GM10266 (cell line): ENCODE results near the gene SMIM23.

ENCODE experiments used
- DNase-seq: peaks from one replicate; pipeline ENCODE4 v3.0.0; 2012; ENCODE audit errors: extremely low spot score
- CTCF ChIP-seq: IDR thresholded peaks from 2 replicates; pipeline ENCODE4 v1.5.1; 2012; ENCODE audit warnings: mild to moderate bottlenecking, low read depth; ENCODE audit not compliant: control insufficient read depth, insufficient read depth; ENCODE audit errors: missing control alignments

The SMIM23 gene

GRCh38 chr5:171785517-171785916 is at the start of gene SMIM23:
SMIM23 (plus strand) TSS chr5:171785817; CDS start chr5:171785872, 55 bp downstream.
- no peak for TF ChIP-seq CTCF

DNA sequence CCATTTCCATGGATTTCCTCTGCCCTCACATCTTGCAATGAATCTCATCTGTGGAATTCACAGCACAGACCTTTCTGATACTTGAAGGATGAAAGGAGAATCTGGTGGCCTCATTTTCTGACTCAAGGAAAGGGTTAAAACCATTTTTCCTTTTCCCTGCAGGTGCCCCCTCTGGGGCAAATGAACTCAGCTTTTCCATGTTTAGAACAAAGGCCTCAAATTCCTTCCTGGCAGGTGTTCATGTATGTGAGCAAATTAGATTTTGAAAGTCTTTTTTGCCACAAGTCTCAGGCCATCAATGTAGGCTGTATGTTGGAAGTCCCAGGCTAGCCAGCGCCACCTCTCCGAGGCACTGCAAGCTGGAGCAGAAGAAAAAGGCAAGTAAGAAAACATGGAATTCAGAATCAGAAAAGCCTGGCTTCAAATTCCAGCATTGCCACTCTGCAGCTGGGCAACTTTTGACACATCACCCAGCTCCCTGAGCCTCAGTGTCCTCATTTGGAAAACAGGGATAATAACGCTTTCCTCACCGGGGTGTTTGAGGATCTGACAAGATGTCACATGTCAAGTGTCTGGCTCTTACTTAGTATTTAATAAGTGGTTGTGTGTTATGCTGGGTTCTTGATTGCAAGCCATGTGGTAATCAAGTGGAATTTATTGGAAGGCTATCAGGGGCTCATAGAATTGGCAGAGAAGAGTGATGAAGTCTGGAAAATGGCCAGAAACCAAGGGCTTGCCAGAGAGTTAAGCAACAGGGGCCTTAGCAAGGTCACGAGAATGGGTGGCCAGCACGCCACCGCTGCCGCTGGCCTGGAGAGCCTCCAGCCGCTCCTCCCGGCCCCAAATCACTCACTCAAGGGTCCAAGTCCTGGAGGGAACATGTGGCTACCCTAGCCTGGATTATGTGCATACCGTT is 48.4 kb upstream of the SMIM23 start:
- no peak for TF ChIP-seq CTCF
- no peak for DNase-seq

More at GRCh38 chr5:171785517-171785916, at the start of gene SMIM23:
- no peak for DNase-seq

DNA sequence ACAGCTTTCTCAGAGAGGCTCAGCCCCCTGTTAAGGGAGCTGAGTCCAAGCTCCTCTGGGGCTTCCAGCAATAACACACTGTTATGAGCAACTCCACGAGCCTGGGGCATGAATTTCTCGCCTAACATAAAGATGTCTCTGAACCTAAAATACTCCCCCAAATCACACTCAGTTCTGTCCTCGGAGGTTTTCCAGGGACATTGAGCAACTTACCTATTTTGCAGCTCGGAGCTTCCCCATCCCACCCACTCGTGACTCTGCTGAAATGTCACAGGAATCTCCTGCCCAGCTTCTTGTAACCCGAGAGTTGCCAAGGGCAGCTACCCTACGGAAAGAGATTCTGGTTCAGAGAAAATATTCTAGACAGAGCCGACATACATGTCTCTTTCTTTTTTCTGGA is 47.1 kb upstream of the SMIM23 start:
- no peak for DNase-seq
- TF ChIP-seq CTCF = no peak

DNA sequence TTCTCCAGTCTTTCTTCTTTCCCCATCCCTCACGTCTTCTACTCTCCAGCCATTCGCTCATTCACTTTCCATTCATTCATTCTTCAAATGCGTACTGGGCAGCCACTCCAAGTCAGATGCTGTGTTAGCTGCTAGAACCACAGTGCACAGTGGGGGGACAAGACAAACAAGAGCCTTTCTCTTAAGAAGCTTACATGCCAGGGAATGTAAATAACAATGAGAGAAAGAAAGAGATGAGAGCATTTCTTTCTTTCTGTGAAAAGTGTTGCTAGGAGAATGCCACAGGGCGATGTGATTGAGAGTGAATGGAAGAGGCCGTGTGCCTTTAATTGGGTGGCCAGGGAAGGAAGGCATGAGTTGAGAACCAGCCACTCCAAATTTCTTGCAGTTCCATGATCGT is 46.3 kb upstream of the SMIM23 start:
- TF ChIP-seq CTCF = no peak
- no peak for DNase-seq

GRCh38 chr5:171743436-171744076 is 42.1 kb upstream of the SMIM23 start:
- no peak for DNase-seq
- TF ChIP-seq CTCF = no peak

GRCh38 chr5:171744264-171744663 is 41.4 kb upstream of the SMIM23 start:
- no peak for DNase-seq
- TF ChIP-seq CTCF = no peak

GRCh38 chr5:171744882-171745281 is 40.7 kb upstream of the SMIM23 start:
- no peak for TF ChIP-seq CTCF
- DNase-seq = no peak
